ENCODE results near the gene FAM170B.

The FAM170B gene

GRCh38 chr10:49091450-49092210 is 42.2 kb downstream of the FAM170B start:
- H3K4me3 ChIP-seq (ENCODE audit: low read depth, low read length): no peak overlapping the region
- DNase-seq (ENCODE audit: low read depth, low spot score): no peak
- TF ChIP-seq CTCF (IDR thresholded peaks at IDR 0.05; ENCODE audit: insufficient read depth, low read length, missing control alignments): no peak
- POLR2A ChIA-PET: no interaction called here
- CTCF ChIA-PET: interaction anchor here (0.9 to 1.3 kb wide), 2 partner anchors 9 to 109 kb away, joined by 3 read pairs; no protein-coding TSS in a partner anchor

- DNase-seq (ENCODE audit: low read depth, low spot score): no peak
- no peak overlapping the region for H3K4me3 ChIP-seq (ENCODE audit: low read depth, low read length)
- ChIA-PET CTCF (interaction anchor here (0.9 to 1.3 kb wide), 2 partner anchors 10 to 108 kb away, joined by 3 read pairs; no protein-coding TSS in a partner anchor), POLR2A (no interaction called here)
- TF ChIP-seq CTCF (IDR thresholded peaks at IDR 0.05; ENCODE audit: insufficient read depth, low read length, missing control alignments): no peak
These were observed 43.0 kb downstream of the FAM170B start for GRCh38 chr10:49090696-49091380.

GRCh38 chr10:49090189-49090575 is 43.6 kb downstream of the FAM170B start:
- TF ChIP-seq CTCF (IDR thresholded peaks at IDR 0.05; ENCODE audit: insufficient read depth, low read length, missing control alignments): no peak
- DNase-seq (ENCODE audit: low read depth, low spot score): no peak
- ChIA-PET CTCF (interaction anchor here (1.3 kb wide), 1 partner anchor 11 kb away, joined by 3 read pairs; no protein-coding TSS in a partner anchor), POLR2A (no interaction called here)
- H3K4me3 ChIP-seq (ENCODE audit: low read depth, low read length): no peak overlapping the region

- no peak overlapping the region for H3K4me3 ChIP-seq (ENCODE audit: low read depth, low read length)
- POLR2A ChIA-PET: no interaction called here
- DNase-seq (ENCODE audit: low read depth, low spot score): no peak
- TF ChIP-seq CTCF (IDR thresholded peaks at IDR 0.05; ENCODE audit: insufficient read depth, low read length, missing control alignments): no peak
- CTCF ChIA-PET: interaction anchor here (1.3 kb wide), 1 partner anchor 11 kb away, joined by 3 read pairs; no protein-coding TSS in a partner anchor
These were observed 44.1 kb downstream of the FAM170B start for GRCh38 chr10:49089557-49090188.

GRCh38 chr10:49089152-49089551 is 44.7 kb downstream of the FAM170B start:
- no peak for TF ChIP-seq CTCF (IDR thresholded peaks at IDR 0.05; ENCODE audit: insufficient read depth, low read length, missing control alignments)
- DNase-seq (ENCODE audit: low read depth, low spot score): no peak
- ChIA-PET CTCF (interaction anchor here (1.3 kb wide), 1 partner anchor 10 kb away, joined by 3 read pairs; no protein-coding TSS in a partner anchor), POLR2A (no interaction called here)
- no peak overlapping the region for H3K4me3 ChIP-seq (ENCODE audit: low read depth, low read length)

GRCh38 chr10:49086889-49087288 is 46.9 kb downstream of the FAM170B start:
- ChIA-PET CTCF (no interaction called here), POLR2A (no interaction called here)
- no peak for DNase-seq (ENCODE audit: low read depth, low spot score)
- TF ChIP-seq CTCF (IDR thresholded peaks at IDR 0.05; ENCODE audit: insufficient read depth, low read length, missing control alignments): no peak
- no peak overlapping the region for H3K4me3 ChIP-seq (ENCODE audit: low read depth, low read length)

All from AG04449 (cell line).